ENCODE results near the gene IL10.

Gene IL10

GRCh38 chr1:206732992-206733391 is 39.3 kb downstream of the IL10 start:
- DNase-seq = no peak

- DNase-seq = no peak
These were observed 39.8 kb downstream of the IL10 start for GRCh38 chr1:206732508-206732907.

GRCh38 chr1:206729507-206729906 is 42.8 kb downstream of the IL10 start:
- no peak for DNase-seq

- DNase-seq = no peak
These were observed 43.2 kb downstream of the IL10 start for GRCh38 chr1:206729050-206729449.

GRCh38 chr1:206728697-206728987 is 43.7 kb downstream of the IL10 start:
- DNase-seq = no peak

GRCh38 chr1:206727981-206728696 is 44.2 kb downstream of the IL10 start:
- no peak for DNase-seq

GRCh38 chr1:206725109-206725963 is 47.0 kb downstream of the IL10 start:
- DNase-seq = peak in 4 of 5 experiments; percentile 31 to 74 (median 37)

- DNase-seq = no peak
These were observed 48.4 kb downstream of the IL10 start for GRCh38 chr1:206723805-206724472.

GRCh38 chr1:206723462-206723804 is 48.9 kb downstream of the IL10 start:
- DNase-seq = no peak

GRCh38 chr1:206722751-206723461 is 49.4 kb downstream of the IL10 start:
- no peak for DNase-seq

GRCh38 chr1:206721454-206721853 is 50.8 kb downstream of the IL10 start:
- DNase-seq = no peak

GRCh38 chr1:206719169-206719839 is 53.0 kb downstream of the IL10 start:
- DNase-seq = no peak

- no peak for DNase-seq
These were observed 54.7 kb downstream of the IL10 start for GRCh38 chr1:206717674-206717989.

Measured in T-helper 2 cell (primary cell).